Measurements from ENCODE around the gene NRP2. TPM values are rescaled to one million over a fixed set of nuclear protein-coding genes. Genes with fewer than 3 reads are reported as not detected.
A peak's percentile ranks its signal among the peaks of the same experiment; 100 is the strongest.

NRP2 gene
- total RNA-seq, 1 donor from 2014 or later, result 27.8 TPM

- H3K9me3 ChIP-seq (ENCODE audit: low read depth), result no peaks in the 10 kb centered on the region
- H3K4me1 Mint-ChIP-seq, result peaks cover 45% of the 10 kb centered on the region
- H3K27me3 ChIP-seq, result peaks cover 45% of the 10 kb centered on the region
- no peak overlapping the region for H3K9ac ChIP-seq
- no peak overlapping the region for H2AFZ ChIP-seq (replicated peaks)
- H3K4me1 ChIP-seq, result peaks cover 37% of the 10 kb centered on the region
- no peak overlapping the region for H3K4me2 ChIP-seq
- H3F3A ChIP-seq (ENCODE audit: low read depth), result peaks cover 20% of the 10 kb centered on the region
- no peaks in the 10 kb centered on the region for H4K20me1 ChIP-seq (ENCODE audit: low read depth)
- peaks cover 30% of the 10 kb centered on the region for H3K79me2 ChIP-seq (ENCODE audit: low read depth)
- no peaks in the 10 kb centered on the region for H3K36me3 Mint-ChIP-seq
- H3K27ac Mint-ChIP-seq, result no peak overlapping the region
- H3K4me3 ChIP-seq, result no peak overlapping the region
- H3K27me3 Mint-ChIP-seq (ENCODE audit: insufficient read depth, low read depth), result peaks cover 43% of the 10 kb centered on the region
- peak overlapping the region; percentile 30 for H3K4me3 Mint-ChIP-seq
- DNase-seq (ENCODE audit: low spot score), result no peak
- H3K27ac ChIP-seq, result no peak overlapping the region
- no peaks in the 10 kb centered on the region for H3K36me3 ChIP-seq
- H3K9me3 Mint-ChIP-seq, result no peaks in the 10 kb centered on the region
- TF ChIP-seq EZH2 (IDR thresholded peaks at IDR 0.05), result no peak
- TF ChIP-seq CTCF (IDR thresholded peaks at IDR 0.05), result no peak
- TF ChIP-seq EZH2phosphoT487 (IDR thresholded peaks at IDR 0.05), result no peak
These were observed 1.4 kb upstream of the NRP2 start for GRCh38 chr2:205680903-205681302.

DNA sequence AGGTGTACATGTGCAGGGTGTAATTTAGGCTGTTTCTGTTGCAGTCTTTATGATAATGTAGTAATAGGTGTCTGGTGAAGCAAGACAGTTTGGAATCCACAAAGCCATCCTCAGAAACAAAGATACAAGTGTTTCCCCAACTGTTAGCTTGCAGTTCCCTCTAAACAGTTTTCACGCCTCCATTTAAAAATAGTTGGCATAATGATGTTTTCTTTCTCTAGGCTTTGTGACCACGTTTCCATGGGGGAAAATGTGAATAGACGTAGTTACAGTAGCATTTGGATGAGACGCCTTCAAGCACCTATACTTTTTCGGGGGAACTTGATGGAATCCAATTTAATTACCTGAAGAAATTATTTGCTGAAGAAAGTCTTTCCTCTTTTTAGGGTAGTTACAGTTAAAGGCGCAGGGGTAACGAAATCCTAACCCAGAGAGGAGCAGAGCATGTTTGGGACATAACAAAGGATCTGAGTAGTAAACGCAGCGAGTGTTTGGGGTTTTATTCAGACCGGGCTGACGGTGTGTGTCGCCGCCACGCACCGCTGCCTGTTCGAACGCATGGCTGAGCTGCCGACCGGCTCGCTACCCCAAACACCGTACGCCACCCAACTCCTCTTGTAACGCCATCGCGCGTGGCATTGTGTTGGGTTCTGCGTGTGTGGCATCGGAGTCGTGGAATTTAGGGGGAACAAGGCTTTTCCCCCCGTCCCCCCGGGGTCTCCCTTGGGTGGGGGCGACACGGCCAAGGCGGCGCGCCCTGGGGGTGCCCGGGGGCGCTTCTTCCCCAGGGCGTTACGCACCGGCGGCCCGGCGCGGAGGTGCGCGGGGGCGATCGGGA lies 681 bp upstream of the NRP2 start:
- Histone ChIP-seq H3K9me3 (ENCODE audit: low read depth) (no peaks in the 10 kb centered on the region), H3K4me3 (peak overlapping the region; percentile 65), H3K4me1 (peaks cover 44% of the 10 kb centered on the region), H3K27me3 (peaks cover 52% of the 10 kb centered on the region), H2AFZ (replicated peaks) (peak overlapping the region; percentile 60), H3K36me3 (no peaks in the 10 kb centered on the region), H3F3A (ENCODE audit: low read depth) (peaks cover 20% of the 10 kb centered on the region), H4K20me1 (ENCODE audit: low read depth) (no peaks in the 10 kb centered on the region), H3K4me2 (peak overlapping the region; percentile 94), H3K9ac (no peak overlapping the region), H3K27ac (no peak overlapping the region), H3K79me2 (ENCODE audit: low read depth) (peaks cover 37% of the 10 kb centered on the region)
- Mint-ChIP-seq H3K36me3 (no peaks in the 10 kb centered on the region), H3K4me3 (peak overlapping the region; percentile 87), H3K27me3 (ENCODE audit: insufficient read depth, low read depth) (peaks cover 49% of the 10 kb centered on the region), H3K27ac (peak overlapping the region; percentile 44), H3K9me3 (no peaks in the 10 kb centered on the region), H3K4me1 (peaks cover 48% of the 10 kb centered on the region)
- TF ChIP-seq EZH2 (IDR thresholded peaks at IDR 0.05), result no peak
- TF ChIP-seq EZH2phosphoT487 (IDR thresholded peaks at IDR 0.05), result no peak
- no peak for TF ChIP-seq CTCF (IDR thresholded peaks at IDR 0.05)
- DNase-seq (ENCODE audit: low spot score), result peak; percentile 73

DNA sequence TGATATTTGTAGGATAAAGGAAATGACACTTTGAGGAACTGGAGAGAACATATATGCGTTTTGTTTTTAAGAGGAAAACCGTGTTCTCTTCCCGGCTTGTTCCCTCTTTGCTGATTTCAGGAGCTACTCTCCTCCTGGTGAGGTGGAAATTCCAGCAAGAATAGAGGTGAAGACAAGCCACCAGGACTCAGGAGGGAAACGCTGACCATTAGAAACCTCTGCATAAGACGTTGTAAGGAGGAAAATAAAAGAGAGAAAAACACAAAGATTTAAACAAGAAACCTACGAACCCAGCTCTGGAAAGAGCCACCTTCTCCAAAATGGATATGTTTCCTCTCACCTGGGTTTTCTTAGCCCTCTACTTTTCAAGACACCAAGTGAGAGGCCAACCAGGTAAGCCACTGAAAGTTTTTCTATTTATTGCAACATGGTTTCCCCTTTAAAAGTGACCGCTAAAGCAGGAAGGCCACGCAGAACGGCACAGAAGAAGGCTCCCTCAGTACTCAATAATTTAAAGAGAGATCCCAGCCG lies 735 bp downstream of the NRP2 start:
- TF ChIP-seq EZH2 (IDR thresholded peaks at IDR 0.05) (no peak), EZH2phosphoT487 (IDR thresholded peaks at IDR 0.05) (no peak), CTCF (IDR thresholded peaks at IDR 0.05) (no peak)

More for the DNA sequence above, 735 bp downstream of the NRP2 start:
- peaks cover 6% of the 10 kb centered on the region for H4K20me1 ChIP-seq (ENCODE audit: low read depth)
- no peak for DNase-seq (ENCODE audit: low spot score)
- peak overlapping the region; percentile 60 for H2AFZ ChIP-seq (replicated peaks)
- Mint-ChIP-seq H3K27me3 (ENCODE audit: insufficient read depth, low read depth) (peaks cover 55% of the 10 kb centered on the region), H3K9me3 (no peaks in the 10 kb centered on the region), H3K4me3 (peak overlapping the region; percentile 89), H3K27ac (no peak overlapping the region), H3K4me1 (peaks cover 61% of the 10 kb centered on the region), H3K36me3 (peaks cover under 1% of the 10 kb centered on the region)
- no peaks in the 10 kb centered on the region for H3K9me3 ChIP-seq (ENCODE audit: low read depth)
- H3K27me3 ChIP-seq, result peaks cover 59% of the 10 kb centered on the region
- H3K4me1 ChIP-seq, result peaks cover 51% of the 10 kb centered on the region
- H3F3A ChIP-seq (ENCODE audit: low read depth), result peaks cover 30% of the 10 kb centered on the region
- H3K9ac ChIP-seq, result no peak overlapping the region
- no peak overlapping the region for H3K27ac ChIP-seq
- H3K4me3 ChIP-seq, result peak overlapping the region; percentile 65
- peaks cover 47% of the 10 kb centered on the region for H3K79me2 ChIP-seq (ENCODE audit: low read depth)
- peak overlapping the region; percentile 94 for H3K4me2 ChIP-seq
- H3K36me3 ChIP-seq, result no peaks in the 10 kb centered on the region
